GM12873 (cell line): ENCODE measurements around the gene ASIC4.

Experiments used
- CTCF ChIP-seq: IDR thresholded peaks from 2 replicates; pipeline ENCODE4 v1.5.1; 2012; ENCODE audit warnings: low read depth, mild to moderate bottlenecking, moderate library complexity, low read length, control low read depth; ENCODE audit not compliant: insufficient read depth; ENCODE audit errors: missing control alignments

ASIC4 gene

GRCh38 chr2:219512524-219513216 is 1.6 kb upstream of the ASIC4 start:
- TF ChIP-seq CTCF = no peak

- no peak for TF ChIP-seq CTCF
These were observed 495 bp upstream of the ASIC4 start for GRCh38 chr2:219513787-219514186.

GRCh38 chr2:219514836-219515235 is 554 bp downstream of the ASIC4 start:
- TF ChIP-seq CTCF = no peak

- no peak for TF ChIP-seq CTCF
These were observed 1.8 kb downstream of the ASIC4 start for GRCh38 chr2:219515874-219516629.

GRCh38 chr2:219516888-219517287 is 2.6 kb downstream of the ASIC4 start:
- TF ChIP-seq CTCF = no peak

- TF ChIP-seq CTCF = no peak
These were observed 3.9 kb downstream of the ASIC4 start for GRCh38 chr2:219517954-219518778.

- TF ChIP-seq CTCF = no peak
These were observed 5.2 kb downstream of the ASIC4 start for GRCh38 chr2:219519526-219519916.
